Measurements from ENCODE around the gene ICAM3.

Gene ICAM3

GRCh38 chr19:10291554-10292205, 47.7 kb downstream of the ICAM3 start:
- no peak for DNase-seq (ENCODE audit: low spot score)

- DNase-seq (ENCODE audit: low spot score), result no peak
These were observed 48.4 kb downstream of the ICAM3 start for GRCh38 chr19:10290876-10291553.

DNA sequence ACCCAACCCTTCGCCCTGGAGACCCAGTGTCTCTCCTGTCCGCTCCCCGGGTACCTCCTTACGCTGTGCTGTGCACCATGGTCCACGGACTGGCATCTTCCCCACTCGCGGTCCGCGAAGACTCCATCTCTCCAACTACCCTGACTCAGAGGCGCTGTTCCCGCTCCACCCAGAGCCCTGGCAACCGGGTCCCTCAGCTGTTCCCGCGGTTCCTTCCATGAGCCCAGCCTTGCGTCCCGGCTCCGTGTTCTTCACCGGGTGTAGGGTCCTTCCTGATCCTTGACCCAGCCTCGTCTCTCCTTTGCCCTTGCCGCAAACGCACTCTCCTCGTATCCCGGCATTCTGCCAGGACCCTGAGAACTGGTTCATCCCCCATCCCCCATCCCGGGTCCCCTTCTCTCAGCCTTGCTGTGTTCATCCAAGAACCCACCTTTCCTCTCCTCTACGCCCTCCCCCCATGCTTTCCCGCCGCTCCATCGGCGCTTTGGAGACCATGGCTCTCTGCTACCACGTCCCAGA, 49.0 kb downstream of the ICAM3 start:
- DNase-seq (ENCODE audit: low spot score), result no peak

- no peak for DNase-seq (ENCODE audit: low spot score)
These were observed 49.5 kb downstream of the ICAM3 start, which contains the start of gene ICAM5 for GRCh38 chr19:10289836-10290356. TSS of gene ICAM5 (plus strand) at chr19:10289952. CDS start at chr19:10290044, 92 bp downstream.

GRCh38 chr19:10289167-10289835, 50.1 kb downstream of the ICAM3 start:
- DNase-seq (ENCODE audit: low spot score), result peak; percentile 87

GRCh38 chr19:10288662-10289166, 50.7 kb downstream of the ICAM3 start:
- DNase-seq (ENCODE audit: low spot score), result peak; percentile 86

DNA sequence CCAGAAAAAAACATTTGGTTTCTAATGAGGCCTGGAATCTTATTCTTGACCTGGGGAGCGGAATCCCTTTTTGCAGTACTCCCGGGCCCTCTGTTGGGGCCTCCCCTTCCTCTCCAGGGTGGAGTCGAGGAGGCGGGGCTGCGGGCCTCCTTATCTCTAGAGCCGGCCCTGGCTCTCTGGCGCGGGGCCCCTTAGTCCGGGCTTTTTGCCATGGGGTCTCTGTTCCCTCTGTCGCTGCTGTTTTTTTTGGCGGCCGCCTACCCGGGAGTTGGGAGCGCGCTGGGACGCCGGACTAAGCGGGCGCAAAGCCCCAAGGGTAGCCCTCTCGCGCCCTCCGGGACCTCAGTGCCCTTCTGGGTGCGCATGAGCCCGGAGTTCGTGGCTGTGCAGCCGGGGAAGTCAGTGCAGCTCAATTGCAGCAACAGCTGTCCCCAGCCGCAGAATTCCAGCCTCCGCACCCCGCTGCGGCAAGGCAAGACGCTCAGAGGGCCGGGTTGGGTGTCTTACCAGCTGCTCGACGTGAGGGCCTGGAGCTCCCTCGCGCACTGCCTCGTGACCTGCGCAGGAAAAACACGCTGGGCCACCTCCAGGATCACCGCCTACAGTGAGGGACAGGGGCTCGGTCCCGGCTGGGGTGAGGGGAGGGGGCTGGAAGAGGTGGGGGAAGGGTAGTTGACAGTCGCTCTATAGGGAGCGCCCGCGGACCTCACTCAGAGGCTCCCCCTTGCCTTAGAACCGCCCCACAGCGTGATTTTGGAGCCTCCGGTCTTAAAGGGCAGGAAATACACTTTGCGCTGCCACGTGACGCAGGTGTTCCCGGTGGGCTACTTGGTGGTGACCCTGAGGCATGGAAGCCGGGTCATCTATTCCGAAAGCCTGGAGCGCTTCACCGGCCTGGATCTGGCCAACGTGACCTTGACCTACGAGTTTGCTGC, 52.4 kb downstream of the ICAM3 start, which contains the start of gene ICAM4:
ICAM4 (plus strand) TSS at position 153 of the 935 bp plus-strand sequence; CDS start at position 211, 58 bp downstream.
- DNase-seq (ENCODE audit: low spot score), result no peak

- DNase-seq (ENCODE audit: low spot score), result no peak
These were observed 54.0 kb downstream of the ICAM3 start for GRCh38 chr19:10285393-10285792.

DNA sequence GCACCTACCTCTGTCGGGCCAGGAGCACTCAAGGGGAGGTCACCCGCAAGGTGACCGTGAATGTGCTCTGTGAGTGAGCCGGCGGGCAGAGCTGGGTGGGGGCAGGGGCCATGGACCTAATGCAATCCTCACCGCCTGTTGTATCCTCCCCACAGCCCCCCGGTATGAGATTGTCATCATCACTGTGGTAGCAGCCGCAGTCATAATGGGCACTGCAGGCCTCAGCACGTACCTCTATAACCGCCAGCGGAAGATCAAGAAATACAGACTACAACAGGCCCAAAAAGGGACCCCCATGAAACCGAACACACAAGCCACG, 54.5 kb downstream of the ICAM3 start:
- no peak for DNase-seq (ENCODE audit: low spot score)

DNA sequence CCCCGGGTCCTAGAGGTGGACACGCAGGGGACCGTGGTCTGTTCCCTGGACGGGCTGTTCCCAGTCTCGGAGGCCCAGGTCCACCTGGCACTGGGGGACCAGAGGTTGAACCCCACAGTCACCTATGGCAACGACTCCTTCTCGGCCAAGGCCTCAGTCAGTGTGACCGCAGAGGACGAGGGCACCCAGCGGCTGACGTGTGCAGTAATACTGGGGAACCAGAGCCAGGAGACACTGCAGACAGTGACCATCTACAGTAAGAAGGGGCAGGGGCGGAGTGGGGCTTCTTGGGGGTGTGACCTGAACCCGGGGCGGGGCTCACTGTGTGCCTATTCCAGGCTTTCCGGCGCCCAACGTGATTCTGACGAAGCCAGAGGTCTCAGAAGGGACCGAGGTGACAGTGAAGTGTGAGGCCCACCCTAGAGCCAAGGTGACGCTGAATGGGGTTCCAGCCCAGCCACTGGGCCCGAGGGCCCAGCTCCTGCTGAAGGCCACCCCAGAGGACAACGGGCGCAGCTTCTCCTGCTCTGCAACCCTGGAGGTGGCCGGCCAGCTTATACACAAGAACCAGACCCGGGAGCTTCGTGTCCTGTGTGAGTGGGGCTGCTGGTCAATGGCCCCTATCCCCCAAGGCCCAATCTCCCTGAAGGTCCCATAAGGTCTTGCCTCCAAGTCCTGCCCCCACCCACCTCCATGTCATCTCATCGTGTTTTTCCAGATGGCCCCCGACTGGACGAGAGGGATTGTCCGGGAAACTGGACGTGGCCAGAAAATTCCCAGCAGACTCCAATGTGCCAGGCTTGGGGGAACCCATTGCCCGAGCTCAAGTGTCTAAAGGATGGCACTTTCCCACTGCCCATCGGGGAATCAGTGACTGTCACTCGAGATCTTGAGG, 55.1 kb downstream of the ICAM3 start:
- DNase-seq (ENCODE audit: low spot score), result no peak

Measured in RKO (cell line).